CD4-positive, alpha-beta T cell (primary cell): ENCODE results near the gene RSPH9. TPM values are rescaled to one million over a fixed set of nuclear protein-coding genes. Genes with fewer than 3 reads are reported as not detected.

Source experiments
- ATAC-seq: fragments of 200-7000 bp; cut with Tn5 transposase; one replicate; pipeline ENCODE4 v1.10.0; 2022; ENCODE audit warnings: mild to moderate bottlenecking; ENCODE audit not compliant: poor library complexity
- CTCF ChIA-PET: fragments of 350-600 bp; sonication (Branson Sonifier 250); formaldehyde crosslinking; loops from one replicate; lab custom pipeline; 2021; ENCODE audit warnings: antibody characterized with exemption, inconsistent platforms; lab: Charles Lee
- POLR2A ChIA-PET: fragments of 350-600 bp; sonication (Branson Sonifier 250); formaldehyde crosslinking; loops from one replicate; lab custom pipeline; 2021; ENCODE audit warnings: antibody characterized with exemption, inconsistent platforms; lab: Charles Lee
- DNase-seq, 14 experiments: peaks; one replicate each; pipeline ENCODE4 v3.0.0-alpha.2; 2013 to 2020; ENCODE audit warnings: mixed read lengths in 2 of 14
- H3K27ac ChIP-seq, 2 donors: one replicate each; pipeline versions ENCODE4 v1.5.1 to v1.7.0; 2013; ENCODE audit warnings: low read length in 2 of 2, low read depth in 1 of 2, mild to moderate bottlenecking in 1 of 2
- H3K27me3 ChIP-seq, 2 experiments: 1 replicate in 1 of 2; 2 replicates in 1 of 2; pipeline versions ENCODE4 v1.6.1 to v1.7.0; 2013; ENCODE audit warnings: low read length in 2 of 2, control low read depth in 1 of 2, mild to moderate bottlenecking in 1 of 2, moderate library complexity in 1 of 2; ENCODE audit not compliant: insufficient read depth in 2 of 2, control insufficient read depth in 1 of 2
- H3K36me3 ChIP-seq: one replicate; pipeline ENCODE4 v1.6.1; 2013; ENCODE audit warnings: low read length, control low read depth; ENCODE audit not compliant: insufficient read depth
- H3K4me1 ChIP-seq: one replicate; pipeline ENCODE4 v1.6.1; 2013; ENCODE audit warnings: low read length, control low read depth; ENCODE audit not compliant: insufficient read depth
- H3K4me3 ChIP-seq: one replicate; pipeline ENCODE4 v1.5.1; 2013; ENCODE audit warnings: mild to moderate bottlenecking, low read length, moderate library complexity
- H3K9me3 ChIP-seq, 2 experiments: 1 replicate in 1 of 2; 2 replicates in 1 of 2; pipeline versions ENCODE4 v1.6.1 to v1.7.0; 2013; ENCODE audit warnings: low read length in 2 of 2, mild to moderate bottlenecking in 2 of 2, control low read depth in 1 of 2, moderate library complexity in 1 of 2; ENCODE audit not compliant: control insufficient read depth in 1 of 2, insufficient read depth in 1 of 2
- H3K27ac Mint-ChIP-seq: one replicate; pipeline ENCODE4 v1.8.0; 2020; ENCODE audit warnings: mixed read lengths
- H3K27me3 Mint-ChIP-seq: one replicate; pipeline ENCODE4 v1.8.0; 2021; ENCODE audit warnings: mixed read lengths
- H3K36me3 Mint-ChIP-seq: one replicate; pipeline ENCODE4 v1.8.0; 2021; ENCODE audit warnings: low read depth, mixed read lengths
- H3K4me1 Mint-ChIP-seq: one replicate; pipeline ENCODE4 v1.8.0; 2021; ENCODE audit warnings: low read depth, mixed read lengths
- H3K4me3 Mint-ChIP-seq: one replicate; pipeline ENCODE4 v1.8.0; 2020; ENCODE audit warnings: mild to moderate bottlenecking, mixed read lengths
- H3K9me3 Mint-ChIP-seq: one replicate; pipeline ENCODE4 v1.8.0; 2020; ENCODE audit warnings: mixed read lengths
- CTCF ChIP-seq: fragments of 200-600 bp; IDR thresholded peaks from one replicate; pipeline ENCODE4 v1.8.0; 2022; ENCODE audit warnings: antibody characterized with exemption, mild to moderate bottlenecking
- intact Hi-C, 2 experiments: fragments of 100-400 bp; cut with DNase I in 1 of 2; cut with micrococcal nuclease in 1 of 2; formaldehyde crosslinking; loops; one replicate each; pipeline versions ENCODE4 v1.15.1 to v1.9.0; 2023 to 2025; cut with DNase I, micrococcal nuclease
- total RNA-seq, 174 experiments: library from RNA in 2 of 174; stranded (reverse) in 2 of 174; gene quantifications; one replicate each; pipeline ENCODE4 v1.2.3 and lab custom pipeline; 2021 to 2026

Gene RSPH9
- total RNA-seq, 2 experiments from 2014 or later = not detected

GRCh38 chr6:43705996-43706395 is 61.2 kb downstream of the RSPH9 start:
- CTCF ChIA-PET = no interaction called here
- Mint-ChIP-seq H3K9me3 (no peaks in the 10 kb centered on the region), H3K4me3 (no peak overlapping the region), H3K4me1 (no peaks in the 10 kb centered on the region), H3K36me3 (no peaks in the 10 kb centered on the region), H3K27me3 (peaks cover 61% of the 10 kb centered on the region), H3K27ac (no peak overlapping the region)
- no peak overlapping the region for H3K4me3 ChIP-seq
- H3K4me1 ChIP-seq = peaks cover 5% of the 10 kb centered on the region
- TF ChIP-seq CTCF = no peak
- no peaks in the 10 kb centered on the region for H3K36me3 ChIP-seq
- intact Hi-C loops = no loop called here
- no peaks in the 10 kb centered on the region for H3K9me3 ChIP-seq
- POLR2A ChIA-PET = no interaction called here
- peaks cover 0 to 10% of the 10 kb centered on the region in 2 experiments for H3K27me3 ChIP-seq
- no peak for ATAC-seq
- peak in 2 of 14 experiments; percentile 20 to 24 for DNase-seq
- no peak overlapping the region for H3K27ac ChIP-seq

GRCh38 chr6:43706788-43707187 is 62.0 kb downstream of the RSPH9 start:
- POLR2A ChIA-PET = no interaction called here
- intact Hi-C loops = no loop called here
- Histone ChIP-seq H3K4me1 (peaks cover 5% of the 10 kb centered on the region), H3K36me3 (no peaks in the 10 kb centered on the region), H3K27ac (no peak overlapping the region), H3K9me3 (no peaks in the 10 kb centered on the region), H3K27me3 (peaks cover 0 to 7% of the 10 kb centered on the region in 2 experiments), H3K4me3 (no peak overlapping the region)
- DNase-seq (no peak), ATAC-seq (no peak)
- no peaks in the 10 kb centered on the region for H3K9me3 Mint-ChIP-seq
- H3K4me3 Mint-ChIP-seq = no peak overlapping the region
- no peak overlapping the region for H3K27ac Mint-ChIP-seq
- CTCF ChIA-PET = no interaction called here
- H3K27me3 Mint-ChIP-seq = peaks cover 59% of the 10 kb centered on the region
- H3K36me3 Mint-ChIP-seq = no peaks in the 10 kb centered on the region
- TF ChIP-seq CTCF = no peak
- H3K4me1 Mint-ChIP-seq = no peaks in the 10 kb centered on the region

- Mint-ChIP-seq H3K4me1 (no peaks in the 10 kb centered on the region), H3K27ac (no peak overlapping the region), H3K4me3 (no peak overlapping the region), H3K27me3 (peaks cover 54% of the 10 kb centered on the region), H3K9me3 (no peaks in the 10 kb centered on the region), H3K36me3 (no peaks in the 10 kb centered on the region)
- Histone ChIP-seq H3K9me3 (no peaks in the 10 kb centered on the region), H3K4me1 (peaks cover 5% of the 10 kb centered on the region), H3K36me3 (no peaks in the 10 kb centered on the region), H3K27ac (no peak overlapping the region), H3K27me3 (peaks cover 0 to 5% of the 10 kb centered on the region in 2 experiments), H3K4me3 (no peak overlapping the region)
- DNase-seq (no peak), ATAC-seq (no peak)
- CTCF ChIA-PET = no interaction called here
- TF ChIP-seq CTCF = no peak
- POLR2A ChIA-PET = no interaction called here
- intact Hi-C loops = no loop called here
These were observed 62.4 kb downstream of the RSPH9 start for GRCh38 chr6:43707269-43707668.
